ENCODE data around the gene DUS2. TPM values are rescaled to one million over a fixed set of nuclear protein-coding genes. Genes with fewer than 3 reads are reported as not detected.
"Not testable (repeated sequence)": the region's sequence is repeated elsewhere in the genome, so short reads cannot be mapped to it uniquely, and the experiment has no call there.

The DUS2 gene
- total and polyA plus RNA-seq, 4 donors = 3.0 to 13.1 (median 7.1) TPM

GRCh38 chr16:67995423-67995822 lies 27.7 kb upstream of the DUS2 start:
- ATAC-seq (ENCODE audit: low FRiP score) (no peak), DNase-seq (no peak)
- no peak overlapping the region for H3K4me3 ChIP-seq (ENCODE audit: low read length in 2 of 2)
- no peak overlapping the region for H3K27ac ChIP-seq (ENCODE audit: low read depth in 1 of 2, low read length in 2 of 2)
- H3K9me3 ChIP-seq (ENCODE audit: control insufficient read depth, low read length) = no peaks in the 10 kb centered on the region
- H3K4me1 ChIP-seq (ENCODE audit: control insufficient read depth in 1 of 2, insufficient read depth in 2 of 2, low read length in 2 of 2) = no peaks in the 10 kb centered on the region
- H3K36me3 ChIP-seq (ENCODE audit: control insufficient read depth in 1 of 2, insufficient read depth in 2 of 2, low read length in 1 of 2) = no peaks in the 10 kb centered on the region
- WGBS, 2 donors = 85 to 86% methylated on average over 5 of the region's 5 CpGs
- H3K27me3 ChIP-seq (ENCODE audit: control insufficient read depth in 1 of 2, insufficient read depth in 2 of 2, low read length in 1 of 2) = no peaks in the 10 kb centered on the region
- intact Hi-C loops (cut with DNase I) = no loop called here

GRCh38 chr16:67996666-67997065 lies 26.4 kb upstream of the DUS2 start:
- Histone ChIP-seq H3K4me3 (ENCODE audit: low read length in 2 of 2) (no peak overlapping the region), H3K4me1 (ENCODE audit: control insufficient read depth in 1 of 2, insufficient read depth in 2 of 2, low read length in 2 of 2) (no peaks in the 10 kb centered on the region), H3K27ac (ENCODE audit: low read depth in 1 of 2, low read length in 2 of 2) (no peak overlapping the region), H3K27me3 (ENCODE audit: control insufficient read depth in 1 of 2, insufficient read depth in 2 of 2, low read length in 1 of 2) (no peaks in the 10 kb centered on the region), H3K9me3 (ENCODE audit: control insufficient read depth, low read length) (no peaks in the 10 kb centered on the region), H3K36me3 (ENCODE audit: control insufficient read depth in 1 of 2, insufficient read depth in 2 of 2, low read length in 1 of 2) (no peaks in the 10 kb centered on the region)
- WGBS, 2 donors = 94% methylated on average over 5 of the region's 5 CpGs
- ATAC-seq (ENCODE audit: low FRiP score) = no peak
- intact Hi-C loops (cut with DNase I) = no loop called here
- no peak for DNase-seq

- ATAC-seq (ENCODE audit: low FRiP score); H3K36me3 ChIP-seq (ENCODE audit: control insufficient read depth in 1 of 2, insufficient read depth in 2 of 2, low read length in 1 of 2); H3K27me3 ChIP-seq (ENCODE audit: control insufficient read depth in 1 of 2, insufficient read depth in 2 of 2, low read length in 1 of 2); H3K4me1 ChIP-seq (ENCODE audit: control insufficient read depth in 1 of 2, insufficient read depth in 2 of 2, low read length in 2 of 2); H3K9me3 ChIP-seq (ENCODE audit: control insufficient read depth, low read length); H3K4me3 ChIP-seq (ENCODE audit: low read length in 2 of 2); H3K27ac ChIP-seq (ENCODE audit: low read depth in 1 of 2, low read length in 2 of 2); intact Hi-C loops (cut with DNase I); DNase-seq: not testable (repeated sequence)
- 92 to 94% methylated on average over 36 of the region's 36 CpGs for WGBS, 2 donors
Measured at GRCh38 chr16:67998231-67998778, 24.8 kb upstream of the DUS2 start.

- H3K27me3 ChIP-seq (ENCODE audit: control insufficient read depth in 1 of 2, insufficient read depth in 2 of 2, low read length in 1 of 2); H3K4me1 ChIP-seq (ENCODE audit: control insufficient read depth in 1 of 2, insufficient read depth in 2 of 2, low read length in 2 of 2); H3K27ac ChIP-seq (ENCODE audit: low read depth in 1 of 2, low read length in 2 of 2); intact Hi-C loops (cut with DNase I); H3K36me3 ChIP-seq (ENCODE audit: control insufficient read depth in 1 of 2, insufficient read depth in 2 of 2, low read length in 1 of 2); H3K9me3 ChIP-seq (ENCODE audit: control insufficient read depth, low read length); H3K4me3 ChIP-seq (ENCODE audit: low read length in 2 of 2): not testable (repeated sequence)
- peak; percentile 70 for ATAC-seq (ENCODE audit: low FRiP score)
- WGBS, 2 donors = 71 to 72% methylated on average over 18 of the region's 18 CpGs
- peak in 1 of 2 donors; percentile 78 for DNase-seq
Measured at GRCh38 chr16:67998779-67999688, 24.1 kb upstream of the DUS2 start, which contains the start of gene DPEP2. TSS of gene DPEP2 (minus strand) at chr16:67999484. CDS start at chr16:67993212, 6,272 bp downstream.

- 60 to 63% methylated on average over 2 of the region's 2 CpGs for WGBS, 2 donors
- Histone ChIP-seq H3K9me3 (ENCODE audit: control insufficient read depth, low read length) (no peaks in the 10 kb centered on the region), H3K27me3 (ENCODE audit: control insufficient read depth in 1 of 2, insufficient read depth in 2 of 2, low read length in 1 of 2) (no peaks in the 10 kb centered on the region), H3K36me3 (ENCODE audit: control insufficient read depth in 1 of 2, insufficient read depth in 2 of 2, low read length in 1 of 2) (no peaks in the 10 kb centered on the region), H3K27ac (ENCODE audit: low read depth in 1 of 2, low read length in 2 of 2) (no peak overlapping the region), H3K4me3 (ENCODE audit: low read length in 2 of 2) (no peak overlapping the region), H3K4me1 (ENCODE audit: control insufficient read depth in 1 of 2, insufficient read depth in 2 of 2, low read length in 2 of 2) (no peaks in the 10 kb centered on the region)
- intact Hi-C loops (cut with DNase I) = no loop called here
- ATAC-seq (ENCODE audit: low FRiP score) = no peak
- no peak for DNase-seq
Measured at GRCh38 chr16:67999985-68000384, 23.1 kb upstream of the DUS2 start.

- 38 to 42% methylated on average over 3 of the region's 3 CpGs for WGBS, 2 donors
- no peak for DNase-seq
- H3K36me3 ChIP-seq (ENCODE audit: control insufficient read depth in 1 of 2, insufficient read depth in 2 of 2, low read length in 1 of 2) = no peaks in the 10 kb centered on the region
- no peaks in the 10 kb centered on the region for H3K9me3 ChIP-seq (ENCODE audit: control insufficient read depth, low read length)
- intact Hi-C loops (cut with DNase I) = no loop called here
- H3K4me3 ChIP-seq (ENCODE audit: low read length in 2 of 2) = no peak overlapping the region
- ATAC-seq (ENCODE audit: low FRiP score) = no peak
- no peaks in the 10 kb centered on the region for H3K4me1 ChIP-seq (ENCODE audit: control insufficient read depth in 1 of 2, insufficient read depth in 2 of 2, low read length in 2 of 2)
- no peaks in the 10 kb centered on the region for H3K27me3 ChIP-seq (ENCODE audit: control insufficient read depth in 1 of 2, insufficient read depth in 2 of 2, low read length in 1 of 2)
- H3K27ac ChIP-seq (ENCODE audit: low read depth in 1 of 2, low read length in 2 of 2) = no peak overlapping the region
Measured at GRCh38 chr16:68000450-68000849, 22.6 kb upstream of the DUS2 start.

GRCh38 chr16:68003031-68003430 lies 20.1 kb upstream of the DUS2 start:
- ATAC-seq (ENCODE audit: low FRiP score) (no peak), DNase-seq (no peak)
- Histone ChIP-seq H3K4me1 (ENCODE audit: control insufficient read depth in 1 of 2, insufficient read depth in 2 of 2, low read length in 2 of 2) (no peaks in the 10 kb centered on the region), H3K4me3 (ENCODE audit: low read length in 2 of 2) (no peak overlapping the region), H3K9me3 (ENCODE audit: control insufficient read depth, low read length) (no peaks in the 10 kb centered on the region), H3K27ac (ENCODE audit: low read depth in 1 of 2, low read length in 2 of 2) (no peak overlapping the region), H3K36me3 (ENCODE audit: control insufficient read depth in 1 of 2, insufficient read depth in 2 of 2, low read length in 1 of 2) (no peaks in the 10 kb centered on the region), H3K27me3 (ENCODE audit: control insufficient read depth in 1 of 2, insufficient read depth in 2 of 2, low read length in 1 of 2) (no peaks in the 10 kb centered on the region)
- intact Hi-C loops (cut with DNase I) = no loop called here
- WGBS, 2 donors = 79 to 82% methylated on average over 4 of the region's 4 CpGs

GRCh38 chr16:68005211-68005610 lies 17.9 kb upstream of the DUS2 start:
- ATAC-seq (ENCODE audit: low FRiP score) (no peak), DNase-seq (no peak)
- Histone ChIP-seq H3K4me1 (ENCODE audit: control insufficient read depth in 1 of 2, insufficient read depth in 2 of 2, low read length in 2 of 2) (no peaks in the 10 kb centered on the region), H3K9me3 (ENCODE audit: control insufficient read depth, low read length) (no peaks in the 10 kb centered on the region), H3K27me3 (ENCODE audit: control insufficient read depth in 1 of 2, insufficient read depth in 2 of 2, low read length in 1 of 2) (no peaks in the 10 kb centered on the region), H3K4me3 (ENCODE audit: low read length in 2 of 2) (no peak overlapping the region), H3K36me3 (ENCODE audit: control insufficient read depth in 1 of 2, insufficient read depth in 2 of 2, low read length in 1 of 2) (no peaks in the 10 kb centered on the region), H3K27ac (ENCODE audit: low read depth in 1 of 2, low read length in 2 of 2) (no peak overlapping the region)
- intact Hi-C loops (cut with DNase I) = no loop called here
- WGBS, 2 donors = 84% methylated on average over 9 of the region's 9 CpGs

- H3K4me1 ChIP-seq (ENCODE audit: control insufficient read depth in 1 of 2, insufficient read depth in 2 of 2, low read length in 2 of 2) = no peaks in the 10 kb centered on the region
- peak; percentile 44 for ATAC-seq (ENCODE audit: low FRiP score)
- H3K36me3 ChIP-seq (ENCODE audit: control insufficient read depth in 1 of 2, insufficient read depth in 2 of 2, low read length in 1 of 2) = no peaks in the 10 kb centered on the region
- no peaks in the 10 kb centered on the region for H3K27me3 ChIP-seq (ENCODE audit: control insufficient read depth in 1 of 2, insufficient read depth in 2 of 2, low read length in 1 of 2)
- H3K27ac ChIP-seq (ENCODE audit: low read depth in 1 of 2, low read length in 2 of 2) = no peak overlapping the region
- WGBS, 2 donors = 49 to 50% methylated on average over 6 of the region's 6 CpGs
- DNase-seq = peak in 1 of 2 donors; percentile 79
- intact Hi-C loops (cut with DNase I) = no loop called here
- no peaks in the 10 kb centered on the region for H3K9me3 ChIP-seq (ENCODE audit: control insufficient read depth, low read length)
- no peak overlapping the region for H3K4me3 ChIP-seq (ENCODE audit: low read length in 2 of 2)
Measured at GRCh38 chr16:68005786-68006286, 17.2 kb upstream of the DUS2 start.
